Progenitor cell of endocrine pancreas (in vitro differentiated cells): ENCODE results near the gene ERVW-1. TPM values are rescaled to one million over a fixed set of nuclear protein-coding genes. Genes with fewer than 3 reads are reported as not detected.
"Not testable (repeated sequence)": the region's sequence is repeated elsewhere in the genome, so short reads cannot be mapped to it uniquely, and the experiment has no call there.

Experiments
- DNase-seq: peaks from one replicate; pipeline ENCODE4 v3.0.0; 2021; ENCODE audit warnings: low spot score; ENCODE audit not compliant: unreplicated experiment
- H3K27ac Mint-ChIP-seq: 2 replicates; pipeline ENCODE4 v1.8.0; 2021; ENCODE audit warnings: mild to moderate bottlenecking, moderate library complexity, mixed read lengths
- H3K27me3 Mint-ChIP-seq: 2 replicates; pipeline ENCODE4 v1.8.0; 2021; ENCODE audit warnings: mixed read lengths
- H3K36me3 Mint-ChIP-seq: 2 replicates; pipeline ENCODE4 v1.8.0; 2022; ENCODE audit warnings: mixed read lengths; ENCODE audit not compliant: insufficient read depth
- H3K4me1 Mint-ChIP-seq: 2 replicates; pipeline ENCODE4 v1.8.0; 2021; ENCODE audit warnings: low read depth, mixed read lengths
- H3K4me3 Mint-ChIP-seq: 2 replicates; pipeline ENCODE4 v1.8.0; 2021; ENCODE audit warnings: low read depth, mild to moderate bottlenecking, moderate library complexity, mixed read lengths
- H3K9me3 Mint-ChIP-seq: 2 replicates; pipeline ENCODE4 v1.8.0; 2021; ENCODE audit warnings: low read depth, mixed read lengths
- CTCF ChIP-seq: fragments of 200-600 bp; sonication (generic); IDR thresholded peaks from one replicate; pipeline ENCODE4 v1.5.0; 2021; ENCODE audit warnings: antibody characterized with exemption, mild to moderate bottlenecking; ENCODE audit not compliant: unreplicated experiment
- long read RNA-seq: library from polyadenylated mRNA; unstranded; transcript quantifications from one replicate; pipeline ENCODE4 v2.0.0, GENCODE V29; 2020
- total RNA-seq: library from RNA; stranded (reverse); gene quantifications from 2 replicates; pipeline ENCODE4 v1.2.1, GENCODE V29; 2021

The ERVW-1 gene
- total RNA-seq, result not detected in 2 replicates
- long read RNA-seq, result 0 reads

- not testable (repeated sequence) for H3K9me3 Mint-ChIP-seq, H3K4me1 Mint-ChIP-seq, H3K27ac Mint-ChIP-seq, DNase-seq, H3K36me3 Mint-ChIP-seq, H3K4me3 Mint-ChIP-seq, H3K27me3 Mint-ChIP-seq
Measured at GRCh38 chr7:92477681-92478080, at the start of gene ERVW-1. Gene ERVW-1, minus strand, starts transcription at chr7:92477946. Its CDS starts 7,565 bp downstream, at chr7:92470381.

GRCh38 chr7:92523110-92523509 is 45.4 kb upstream of the ERVW-1 start:
- H3K27ac Mint-ChIP-seq, result no peak overlapping the region
- H3K36me3 Mint-ChIP-seq, result no peaks in the 10 kb centered on the region
- no peaks in the 10 kb centered on the region for H3K27me3 Mint-ChIP-seq
- no peak for TF ChIP-seq CTCF
- H3K4me1 Mint-ChIP-seq, result peaks cover 11% of the 10 kb centered on the region
- DNase-seq, result no peak
- no peaks in the 10 kb centered on the region for H3K9me3 Mint-ChIP-seq
- no peak overlapping the region for H3K4me3 Mint-ChIP-seq

- H3K36me3 Mint-ChIP-seq, result peaks cover 8% of the 10 kb centered on the region
- DNase-seq, result no peak
- H3K9me3 Mint-ChIP-seq, result no peaks in the 10 kb centered on the region
- no peaks in the 10 kb centered on the region for H3K4me1 Mint-ChIP-seq
- H3K27me3 Mint-ChIP-seq, result no peaks in the 10 kb centered on the region
- H3K4me3 Mint-ChIP-seq, result no peak overlapping the region
- peak overlapping the region; percentile 68 for H3K27ac Mint-ChIP-seq
- TF ChIP-seq CTCF, result no peak
Measured at GRCh38 chr7:92520024-92520423, 42.3 kb upstream of the ERVW-1 start.

- Mint-ChIP-seq H3K27me3 (no peaks in the 10 kb centered on the region), H3K27ac (no peak overlapping the region)
- TF ChIP-seq CTCF, result no peak
Measured at GRCh38 chr7:92517631-92518030, 39.9 kb upstream of the ERVW-1 start.

GRCh38 chr7:92513167-92513902 is 35.6 kb upstream of the ERVW-1 start:
- Mint-ChIP-seq H3K4me1 (no peaks in the 10 kb centered on the region), H3K36me3 (peaks cover 10% of the 10 kb centered on the region), H3K4me3 (no peak overlapping the region), H3K27me3 (no peaks in the 10 kb centered on the region), H3K9me3 (no peaks in the 10 kb centered on the region), H3K27ac (no peak overlapping the region)
- no peak for TF ChIP-seq CTCF
- DNase-seq, result no peak

More at GRCh38 chr7:92517631-92518030, 39.9 kb upstream of the ERVW-1 start:
- no peak overlapping the region for H3K4me3 Mint-ChIP-seq
- DNase-seq, result no peak
- peaks cover 10% of the 10 kb centered on the region for H3K36me3 Mint-ChIP-seq
- no peaks in the 10 kb centered on the region for H3K9me3 Mint-ChIP-seq
- H3K4me1 Mint-ChIP-seq, result no peaks in the 10 kb centered on the region

- no peak for TF ChIP-seq CTCF
- H3K36me3 Mint-ChIP-seq, result peaks cover 6% of the 10 kb centered on the region
- no peaks in the 10 kb centered on the region for H3K4me1 Mint-ChIP-seq
- DNase-seq, result no peak
- H3K9me3 Mint-ChIP-seq, result no peaks in the 10 kb centered on the region
- no peaks in the 10 kb centered on the region for H3K27me3 Mint-ChIP-seq
- no peak overlapping the region for H3K27ac Mint-ChIP-seq
- H3K4me3 Mint-ChIP-seq, result no peak overlapping the region
Measured at GRCh38 chr7:92508946-92509345, 31.2 kb upstream of the ERVW-1 start.
